ENCODE data around the gene MGP. TPM values are rescaled to one million over a fixed set of nuclear protein-coding genes. Genes with fewer than 3 reads are reported as not detected.

MGP gene
- total RNA-seq, 2 experiments from 2014 or later = not detected

GRCh38 chr12:14871247-14871646, 14.4 kb downstream of the MGP start:
- Histone ChIP-seq H3K79me2 (ENCODE audit: insufficient read depth, low read depth, low read length) (no peaks in the 10 kb centered on the region), H2AFZ (ENCODE audit: low read length) (no peak overlapping the region), H3K27ac (ENCODE audit: low read depth, low read length, poor library complexity, severe bottlenecking) (no peak overlapping the region), H3K4me3 (ENCODE audit: low read depth, low read length, poor library complexity, severe bottlenecking) (no peak overlapping the region), H3K9me3 (ENCODE audit: low read length) (peaks cover 15% of the 10 kb centered on the region; the same call in 1 of the 2 replicates), H3K9me2 (ENCODE audit: insufficient read depth, low read length) (no peaks in the 10 kb centered on the region), H4K20me1 (ENCODE audit: insufficient read depth, low read length) (no peaks in the 10 kb centered on the region), H3K4me1 (ENCODE audit: insufficient read depth, low read length, poor library complexity, severe bottlenecking) (peaks cover 10% of the 10 kb centered on the region), H3K36me3 (ENCODE audit: insufficient read depth, low read length) (no peaks in the 10 kb centered on the region), H3K4me2 (ENCODE audit: low read length) (no peak overlapping the region)
- CTCF ChIA-PET (ENCODE audit: unreplicated experiment) = no interaction called here
- no peak for DNase-seq (ENCODE audit: low spot score)
- BruUV-seq (replicated peaks) = no TSS peak
- TF ChIP-seq EZH2phosphoT487 (IDR thresholded peaks at IDR 0.05; ENCODE audit: borderline replicate concordance, low read depth, low read length) (no peak), CTCF (conservative IDR thresholded peaks at IDR 0.05; ENCODE audit: low read length) (no peak)
- intact Hi-C loops (cut with micrococcal nuclease; ENCODE audit: unreplicated experiment) = no loop called here
- POLR2A ChIA-PET = interaction anchor here (1.2 to 2.2 kb wide), 4 partner anchors 8 to 22 kb away, joined by 3 to 9 read pairs (median 6); no protein-coding TSS in a partner anchor

GRCh38 chr12:14868916-14869506, 16.6 kb downstream of the MGP start:
- BruUV-seq (replicated peaks) = no TSS peak
- no peaks in the 10 kb centered on the region for H3K9me2 ChIP-seq (ENCODE audit: insufficient read depth, low read length)
- H3K4me3 ChIP-seq (ENCODE audit: low read depth, low read length, poor library complexity, severe bottlenecking) = no peak overlapping the region
- H3K27ac ChIP-seq (ENCODE audit: low read depth, low read length, poor library complexity, severe bottlenecking) = no peak overlapping the region
- H3K79me2 ChIP-seq (ENCODE audit: insufficient read depth, low read depth, low read length) = no peaks in the 10 kb centered on the region
- H4K20me1 ChIP-seq (ENCODE audit: insufficient read depth, low read length) = no peaks in the 10 kb centered on the region
- intact Hi-C loops (cut with micrococcal nuclease; ENCODE audit: unreplicated experiment) = no loop called here
- no peak for TF ChIP-seq CTCF (conservative IDR thresholded peaks at IDR 0.05; ENCODE audit: low read length)
- no peak for TF ChIP-seq EZH2phosphoT487 (IDR thresholded peaks at IDR 0.05; ENCODE audit: borderline replicate concordance, low read depth, low read length)
- ChIA-PET POLR2A (interaction anchor here (0.5 to 2.2 kb wide), 4 partner anchors 11 to 432 kb away, joined by 3 to 8 read pairs (median 4); no protein-coding TSS in a partner anchor), CTCF (ENCODE audit: unreplicated experiment) (no interaction called here)
- no peak overlapping the region for H3K4me2 ChIP-seq (ENCODE audit: low read length)
- H3K36me3 ChIP-seq (ENCODE audit: insufficient read depth, low read length) = no peaks in the 10 kb centered on the region
- H3K4me1 ChIP-seq (ENCODE audit: insufficient read depth, low read length, poor library complexity, severe bottlenecking) = peaks cover 10% of the 10 kb centered on the region
- no peak overlapping the region for H2AFZ ChIP-seq (ENCODE audit: low read length)
- DNase-seq (ENCODE audit: low spot score) = no peak
- H3K9me3 ChIP-seq (ENCODE audit: low read length) = peaks cover 14% of the 10 kb centered on the region; the same call in 1 of the 2 replicates

- Histone ChIP-seq H3K4me2 (ENCODE audit: low read length) (no peak overlapping the region), H3K4me3 (ENCODE audit: low read depth, low read length, poor library complexity, severe bottlenecking) (no peak overlapping the region), H4K20me1 (ENCODE audit: insufficient read depth, low read length) (no peaks in the 10 kb centered on the region), H3K79me2 (ENCODE audit: insufficient read depth, low read depth, low read length) (no peaks in the 10 kb centered on the region), H3K4me1 (ENCODE audit: insufficient read depth, low read length, poor library complexity, severe bottlenecking) (peaks cover 15% of the 10 kb centered on the region), H3K36me3 (ENCODE audit: insufficient read depth, low read length) (no peaks in the 10 kb centered on the region), H2AFZ (ENCODE audit: low read length) (no peak overlapping the region), H3K9me2 (ENCODE audit: insufficient read depth, low read length) (no peaks in the 10 kb centered on the region), H3K9me3 (ENCODE audit: low read length) (peaks cover 15% of the 10 kb centered on the region; the same call in 1 of the 2 replicates), H3K27ac (ENCODE audit: low read depth, low read length, poor library complexity, severe bottlenecking) (no peak overlapping the region)
- CTCF ChIA-PET (ENCODE audit: unreplicated experiment) = no interaction called here
- TF ChIP-seq EZH2phosphoT487 (IDR thresholded peaks at IDR 0.05; ENCODE audit: borderline replicate concordance, low read depth, low read length) (no peak), CTCF (conservative IDR thresholded peaks at IDR 0.05; ENCODE audit: low read length) (no peak)
- BruUV-seq (replicated peaks) = no TSS peak
- no peak for DNase-seq (ENCODE audit: low spot score)
- intact Hi-C loops (cut with micrococcal nuclease; ENCODE audit: unreplicated experiment) = no loop called here
- POLR2A ChIA-PET = interaction anchor here (0.7 kb wide), 2 partner anchors 77 to 86 kb away, joined by 3 to 4 read pairs; no protein-coding TSS in a partner anchor
These were observed 25.2 kb downstream of the MGP start for GRCh38 chr12:14860490-14860889.

Measured in OCI-LY7 (cell line).